Mesothelial cell of epicardium (in vitro differentiated cells): ENCODE measurements around the gene NIF3L1. TPM values are rescaled to one million over a fixed set of nuclear protein-coding genes. Genes with fewer than 3 reads are reported as not detected.

ENCODE experiments used
- DNase-seq, 2 experiments: peaks; one replicate each; pipeline ENCODE4 v3.0.0; 2021; ENCODE audit warnings: low spot score in 2 of 2; ENCODE audit not compliant: unreplicated experiment in 2 of 2
- H3K27ac Mint-ChIP-seq: 2 replicates; pipeline ENCODE4 v1.8.0; 2021; ENCODE audit warnings: mixed read lengths
- H3K27me3 Mint-ChIP-seq: 2 replicates; pipeline ENCODE4 v1.8.0; 2021; ENCODE audit warnings: low read depth, mixed read lengths
- H3K36me3 Mint-ChIP-seq: 2 replicates; pipeline ENCODE4 v1.8.0; 2021; ENCODE audit warnings: mixed read lengths
- H3K4me1 Mint-ChIP-seq: 2 replicates; pipeline ENCODE4 v1.8.0; 2021; ENCODE audit warnings: mixed read lengths
- H3K4me3 Mint-ChIP-seq: 2 replicates; pipeline ENCODE4 v1.8.0; 2021; ENCODE audit warnings: mild to moderate bottlenecking, moderate library complexity, mixed read lengths
- H3K9me3 Mint-ChIP-seq: 2 replicates; pipeline ENCODE4 v1.8.0; 2021; ENCODE audit warnings: mixed read lengths
- CTCF ChIP-seq: fragments of 200-600 bp; sonication (generic); IDR thresholded peaks from one replicate; pipeline ENCODE4 v1.5.0; 2021; ENCODE audit warnings: antibody characterized with exemption; ENCODE audit not compliant: unreplicated experiment
- total RNA-seq: library from RNA; stranded (reverse); gene quantifications from 3 replicates; pipeline ENCODE4 v1.2.1, GENCODE V29; 2021

NIF3L1 gene
- total RNA-seq, 1 donor from 2014 or later = 24.8 TPM

GRCh38 chr2:200943527-200944105 is 54.4 kb downstream of the NIF3L1 start:
- no peak for TF ChIP-seq CTCF
- H3K27me3 Mint-ChIP-seq = no peaks in the 10 kb centered on the region
- H3K27ac Mint-ChIP-seq = no peak overlapping the region
- no peaks in the 10 kb centered on the region for H3K9me3 Mint-ChIP-seq
- H3K36me3 Mint-ChIP-seq = peaks cover 34% of the 10 kb centered on the region
- H3K4me1 Mint-ChIP-seq = no peaks in the 10 kb centered on the region
- no peak for DNase-seq
- H3K4me3 Mint-ChIP-seq = no peak overlapping the region

- peaks cover 34% of the 10 kb centered on the region for H3K36me3 Mint-ChIP-seq
- H3K27me3 Mint-ChIP-seq = no peaks in the 10 kb centered on the region
- H3K27ac Mint-ChIP-seq = no peak overlapping the region
- H3K4me1 Mint-ChIP-seq = no peaks in the 10 kb centered on the region
- no peak overlapping the region for H3K4me3 Mint-ChIP-seq
- no peak for TF ChIP-seq CTCF
- no peaks in the 10 kb centered on the region for H3K9me3 Mint-ChIP-seq
- DNase-seq = no peak
Measured at GRCh38 chr2:200944467-200945394, 55.6 kb downstream of the NIF3L1 start.

GRCh38 chr2:200945395-200945729 is 56.2 kb downstream of the NIF3L1 start:
- Mint-ChIP-seq H3K4me3 (no peak overlapping the region), H3K27ac (no peak overlapping the region), H3K9me3 (no peaks in the 10 kb centered on the region), H3K4me1 (no peaks in the 10 kb centered on the region), H3K36me3 (peaks cover 31% of the 10 kb centered on the region), H3K27me3 (no peaks in the 10 kb centered on the region)
- no peak for DNase-seq
- TF ChIP-seq CTCF = no peak

- H3K27me3 Mint-ChIP-seq = no peaks in the 10 kb centered on the region
- no peak overlapping the region for H3K4me3 Mint-ChIP-seq
- no peak for TF ChIP-seq CTCF
- no peak overlapping the region for H3K27ac Mint-ChIP-seq
- H3K36me3 Mint-ChIP-seq = peaks cover 15% of the 10 kb centered on the region
- no peaks in the 10 kb centered on the region for H3K4me1 Mint-ChIP-seq
- DNase-seq = no peak
- H3K9me3 Mint-ChIP-seq = no peaks in the 10 kb centered on the region
Measured at GRCh38 chr2:200950378-200950777, 61.2 kb downstream of the NIF3L1 start.

Other genes with a start within 250 kb of the NIF3L1 start
- gene BZW1, start 77.5 kb upstream of the NIF3L1 start, total RNA-seq = 207 to 233 TPM (median 209 TPM) in 3 replicates
- 101 to 118 TPM (median 106 TPM) in 3 replicates for gene CLK1, start 24.7 kb upstream of the NIF3L1 start, total RNA-seq
- 51.1 to 55.4 TPM (median 52.9 TPM) in 3 replicates for gene PPIL3, start 294 bp upstream of the NIF3L1 start, total RNA-seq
- 33.7 to 38.3 TPM (median 37.5 TPM) in 3 replicates for gene ORC2, start 74.3 kb downstream of the NIF3L1 start, total RNA-seq
- 18.9 to 20.3 TPM (median 19.1 TPM) in 3 replicates for gene HYCC2, start 182.3 kb downstream of the NIF3L1 start, total RNA-seq
- 50.7 to 55.4 TPM (median 53.3 TPM) in 3 replicates for gene NDUFB3, start 182.6 kb downstream of the NIF3L1 start, total RNA-seq
- gene CFLAR, start 226.8 kb downstream of the NIF3L1 start, total RNA-seq = 37.0 to 43.9 TPM (median 40.8 TPM) in 3 replicates